Natural killer cell (primary cell): ENCODE results near the gene NEU3. TPM values are rescaled to one million over a fixed set of nuclear protein-coding genes. Genes with fewer than 3 reads are reported as not detected.
"Not testable (repeated sequence)": the region's sequence is repeated elsewhere in the genome, so short reads cannot be mapped to it uniquely, and the experiment has no call there.

ENCODE experiments used
- ATAC-seq, 3 donors: fragments of 150-1000 bp in 2 of 3; fragments of 200-7000 bp in 1 of 3; cut with Tn5 transposase; 1 replicate in 1 of 3; 2 replicates in 2 of 3; pipeline ENCODE4 v1.10.0; 2021; ENCODE audit warnings: mild to moderate bottlenecking in 2 of 3, moderate library complexity in 2 of 3
- DNase-seq, 2 donors: peaks; one replicate each; pipeline versions ENCODE4 v3.0.0 to v3.0.0-alpha.2; 2013 to 2021; ENCODE audit warnings: mixed read lengths in 1 of 2
- H3K27ac ChIP-seq: one replicate; pipeline ENCODE4 v1.5.1; 2013; ENCODE audit warnings: mild to moderate bottlenecking, low read length
- H3K27me3 ChIP-seq: one replicate; pipeline ENCODE4 v1.6.1; 2013; ENCODE audit warnings: low read length; ENCODE audit not compliant: control insufficient read depth, insufficient read depth
- H3K36me3 ChIP-seq: one replicate; pipeline ENCODE4 v1.6.1; 2013; ENCODE audit warnings: low read length; ENCODE audit not compliant: control insufficient read depth, insufficient read depth
- H3K4me1 ChIP-seq: one replicate; pipeline ENCODE4 v1.6.1; 2013; ENCODE audit warnings: low read length; ENCODE audit not compliant: control insufficient read depth, insufficient read depth
- H3K4me3 ChIP-seq: one replicate; pipeline ENCODE4 v1.5.1; 2013; ENCODE audit warnings: low read length
- H3K9me3 ChIP-seq: one replicate; pipeline ENCODE4 v1.6.1; 2013; ENCODE audit warnings: low read length; ENCODE audit not compliant: control insufficient read depth, insufficient read depth
- H3K27ac Mint-ChIP-seq, 2 donors: one replicate each; pipeline ENCODE4 v1.8.0; 2022; ENCODE audit warnings: mild to moderate bottlenecking in 2 of 2, mixed read lengths in 2 of 2, moderate library complexity in 1 of 2
- H3K27me3 Mint-ChIP-seq, 2 donors: one replicate each; pipeline ENCODE4 v1.8.0; 2022; ENCODE audit warnings: low read depth in 2 of 2, mixed read lengths in 2 of 2
- H3K36me3 Mint-ChIP-seq: one replicate; pipeline ENCODE4 v1.8.0; 2022; ENCODE audit warnings: mixed read lengths
- H3K4me1 Mint-ChIP-seq, 2 donors: one replicate each; pipeline ENCODE4 v1.8.0; 2022; ENCODE audit warnings: mixed read lengths in 2 of 2
- H3K4me3 Mint-ChIP-seq: one replicate; pipeline ENCODE4 v1.8.0; 2022; ENCODE audit warnings: mild to moderate bottlenecking, moderate library complexity, mixed read lengths
- H3K9me3 Mint-ChIP-seq, 2 donors: one replicate each; pipeline ENCODE4 v1.8.0; 2022; ENCODE audit warnings: mixed read lengths in 2 of 2
- WGBS: methylation state at CpG from one replicate; pipeline ENCODE4 v1.1.7; 2013; ENCODE audit warnings: missing lambda C conversion rate; ENCODE audit not compliant: insufficient coverage; 5-methylcytosine and 5-hydroxymethylcytosine counted together
- intact Hi-C: fragments of 100-400 bp; cut with micrococcal nuclease; formaldehyde crosslinking; loops from one replicate; pipeline ENCODE4 v1.14.2; 2022
- total RNA-seq, 4 donors: library from RNA; stranded (reverse); fragments of 120-200 nt in 1 of 4; gene quantifications; one replicate each; pipeline versions ENCODE4 v1.2.3 to v1.2.4, GENCODE V29; 2013 to 2022
- TF ChIP-seq, protein P1 (sequence below): fragments of 200-600 bp; IDR thresholded peaks from one replicate; pipeline ENCODE4 v1.8.0; 2022; ENCODE audit warnings: antibody characterized with exemption

Gene NEU3
- total RNA-seq, 3 donors from 2014 or later (not counting 1 experiment from before 2014, with no cell fraction given), result 16.9 to 24.3 (median 17.5) TPM

DNA sequence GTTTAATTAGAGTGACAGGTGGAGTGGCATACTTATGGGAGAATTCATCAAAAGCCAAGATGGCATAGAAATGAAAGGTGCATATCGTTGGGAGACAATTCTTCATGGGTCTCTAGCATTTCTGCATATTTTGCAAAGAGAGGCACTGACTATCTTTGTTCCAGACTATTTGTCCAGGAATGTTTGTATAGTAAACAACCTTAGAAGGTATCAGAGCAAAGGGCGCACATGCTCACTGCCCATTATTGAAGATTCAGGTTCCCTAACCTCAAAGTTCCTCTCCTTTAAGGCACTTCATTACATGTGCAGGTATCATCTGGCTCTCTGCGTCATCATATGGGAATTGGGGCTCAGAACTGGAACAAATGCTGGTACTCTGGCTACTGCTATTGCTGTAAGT, 4.7 kb upstream of the NEU3 start:
- intact Hi-C loops, result no loop called here
- no peaks in the 10 kb centered on the region for H3K9me3 Mint-ChIP-seq
- H3K9me3 ChIP-seq, result no peaks in the 10 kb centered on the region

DNA sequence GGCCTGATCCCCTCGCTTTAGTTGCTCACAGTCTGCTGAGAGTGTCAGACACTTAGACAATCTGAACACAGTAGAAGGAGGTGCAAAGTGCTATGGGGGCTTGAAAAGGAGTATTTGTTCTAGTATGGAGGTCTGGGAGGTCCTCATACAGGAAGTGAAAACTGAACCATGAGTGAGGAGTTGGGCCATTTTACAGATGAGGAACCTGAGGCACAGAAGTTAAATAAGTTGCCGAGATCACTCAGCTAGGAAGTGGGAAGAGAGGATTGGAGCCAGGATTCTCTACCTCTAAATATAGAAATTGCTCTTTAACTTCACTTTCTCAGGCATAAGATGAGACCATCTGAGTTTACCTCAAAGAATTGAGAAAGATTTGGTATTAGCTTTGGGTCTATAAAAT, 4.0 kb upstream of the NEU3 start:
- no peak overlapping the region for H3K4me3 Mint-ChIP-seq
- H3K36me3 Mint-ChIP-seq, result no peaks in the 10 kb centered on the region
- no peak overlapping the region for H3K27ac Mint-ChIP-seq
- ATAC-seq, result no peak
- no peak overlapping the region for H3K27ac ChIP-seq
- intact Hi-C loops, result no loop called here
- H3K36me3 ChIP-seq, result no peaks in the 10 kb centered on the region
- H3K4me1 ChIP-seq, result peaks cover 15% of the 10 kb centered on the region
- H3K4me1 Mint-ChIP-seq, result peaks cover 9% of the 10 kb centered on the region in 2 donors
- no peaks in the 10 kb centered on the region for H3K27me3 Mint-ChIP-seq
- H3K9me3 ChIP-seq, result no peaks in the 10 kb centered on the region
- no peaks in the 10 kb centered on the region for H3K9me3 Mint-ChIP-seq
- TF ChIP-seq, protein P1, sequence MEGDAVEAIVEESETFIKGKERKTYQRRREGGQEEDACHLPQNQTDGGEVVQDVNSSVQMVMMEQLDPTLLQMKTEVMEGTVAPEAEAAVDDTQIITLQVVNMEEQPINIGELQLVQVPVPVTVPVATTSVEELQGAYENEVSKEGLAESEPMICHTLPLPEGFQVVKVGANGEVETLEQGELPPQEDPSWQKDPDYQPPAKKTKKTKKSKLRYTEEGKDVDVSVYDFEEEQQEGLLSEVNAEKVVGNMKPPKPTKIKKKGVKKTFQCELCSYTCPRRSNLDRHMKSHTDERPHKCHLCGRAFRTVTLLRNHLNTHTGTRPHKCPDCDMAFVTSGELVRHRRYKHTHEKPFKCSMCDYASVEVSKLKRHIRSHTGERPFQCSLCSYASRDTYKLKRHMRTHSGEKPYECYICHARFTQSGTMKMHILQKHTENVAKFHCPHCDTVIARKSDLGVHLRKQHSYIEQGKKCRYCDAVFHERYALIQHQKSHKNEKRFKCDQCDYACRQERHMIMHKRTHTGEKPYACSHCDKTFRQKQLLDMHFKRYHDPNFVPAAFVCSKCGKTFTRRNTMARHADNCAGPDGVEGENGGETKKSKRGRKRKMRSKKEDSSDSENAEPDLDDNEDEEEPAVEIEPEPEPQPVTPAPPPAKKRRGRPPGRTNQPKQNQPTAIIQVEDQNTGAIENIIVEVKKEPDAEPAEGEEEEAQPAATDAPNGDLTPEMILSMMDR, result no peak
- DNase-seq, result no peak
- 100% methylated on average over 2 of the region's 2 CpGs for WGBS
- H3K27me3 ChIP-seq, result no peaks in the 10 kb centered on the region
- no peak overlapping the region for H3K4me3 ChIP-seq

More for the DNA sequence above, 4.7 kb upstream of the NEU3 start:
- ATAC-seq (no peak), DNase-seq (no peak)
- TF ChIP-seq, protein P1, result no peak
- H3K27me3 ChIP-seq, result no peaks in the 10 kb centered on the region
- no peak overlapping the region for H3K4me3 ChIP-seq
- 100% methylated on average over 3 of the region's 3 CpGs for WGBS
- H3K4me1 Mint-ChIP-seq, result peaks cover 2% of the 10 kb centered on the region in 2 donors
- no peaks in the 10 kb centered on the region for H3K27me3 Mint-ChIP-seq
- H3K36me3 Mint-ChIP-seq, result no peaks in the 10 kb centered on the region
- H3K4me1 ChIP-seq, result peaks cover 8% of the 10 kb centered on the region
- H3K27ac Mint-ChIP-seq, result no peak overlapping the region
- H3K27ac ChIP-seq, result no peak overlapping the region
- no peaks in the 10 kb centered on the region for H3K36me3 ChIP-seq
- H3K4me3 Mint-ChIP-seq, result no peak overlapping the region

- no peaks in the 10 kb centered on the region for H3K36me3 ChIP-seq
- TF ChIP-seq, protein P1, result no peak
- peak overlapping the region; percentile 86 for H3K4me3 ChIP-seq
- peak overlapping the region; percentile 76 to 91 for H3K27ac Mint-ChIP-seq
- peak overlapping the region; percentile 89 for H3K4me3 Mint-ChIP-seq
- ATAC-seq (no peak), DNase-seq (peak in 1 of 2 donors; percentile 48)
- 13% methylated on average over 8 of the region's 8 CpGs for WGBS
- H3K27ac ChIP-seq, result peak overlapping the region; percentile 70
- no peaks in the 10 kb centered on the region for H3K9me3 ChIP-seq
- peaks cover 15 to 18% of the 10 kb centered on the region in 2 donors for H3K4me1 Mint-ChIP-seq
- intact Hi-C loops, result no loop called here
- no peaks in the 10 kb centered on the region for H3K27me3 ChIP-seq
- no peaks in the 10 kb centered on the region for H3K9me3 Mint-ChIP-seq
- no peaks in the 10 kb centered on the region for H3K36me3 Mint-ChIP-seq
- peaks cover 16% of the 10 kb centered on the region for H3K4me1 ChIP-seq
- no peaks in the 10 kb centered on the region for H3K27me3 Mint-ChIP-seq
Observed at GRCh38 chr11:74989260-74989638, 516 bp downstream of the NEU3 start.

- H3K27ac ChIP-seq, H3K9me3 ChIP-seq, H3K27me3 ChIP-seq, intact Hi-C loops, H3K36me3 Mint-ChIP-seq, H3K27me3 Mint-ChIP-seq, H3K9me3 Mint-ChIP-seq, H3K4me3 ChIP-seq, ATAC-seq, H3K36me3 ChIP-seq, DNase-seq: not testable (repeated sequence)
- H3K27ac Mint-ChIP-seq, result peak overlapping the region in 1 of 2 donors; percentile 12
- peak overlapping the region; percentile 45 for H3K4me3 Mint-ChIP-seq
- WGBS, result 85% methylated on average over 4 of the region's 4 CpGs
- H3K4me1 ChIP-seq, result peaks cover 16% of the 10 kb centered on the region
- peaks cover 15 to 18% of the 10 kb centered on the region in 2 donors for H3K4me1 Mint-ChIP-seq
Observed at GRCh38 chr11:74990150-74990549, 1.4 kb downstream of the NEU3 start.
